Activated CD4-positive, alpha-beta T cell treated with anti-CD3 and anti-CD28 coated beads, Interleukin-2, amount 50 U/mL, for 1 hour (primary cell): ENCODE results near the gene NOC4L.
A peak's percentile ranks its signal among the peaks of the same experiment; 100 is the strongest.
"Not testable (repeated sequence)": the region's sequence is repeated elsewhere in the genome, so short reads cannot be mapped to it uniquely, and the experiment has no call there.

Experiments used
- DNase-seq: peaks from one replicate; pipeline ENCODE4 v3.0.0-alpha.2; 2020

NOC4L gene

GRCh38 chr12:132144115-132144809, at the start of gene NOC4L, which contains the start of gene DDX51:
Gene NOC4L (plus strand): TSS chr12:132144457. CDS start chr12:132144489, 32 bp downstream.
Gene DDX51 (minus strand): TSS chr12:132144319. CDS start chr12:132144296, 23 bp downstream.
- peak; percentile 96 for DNase-seq

DNA sequence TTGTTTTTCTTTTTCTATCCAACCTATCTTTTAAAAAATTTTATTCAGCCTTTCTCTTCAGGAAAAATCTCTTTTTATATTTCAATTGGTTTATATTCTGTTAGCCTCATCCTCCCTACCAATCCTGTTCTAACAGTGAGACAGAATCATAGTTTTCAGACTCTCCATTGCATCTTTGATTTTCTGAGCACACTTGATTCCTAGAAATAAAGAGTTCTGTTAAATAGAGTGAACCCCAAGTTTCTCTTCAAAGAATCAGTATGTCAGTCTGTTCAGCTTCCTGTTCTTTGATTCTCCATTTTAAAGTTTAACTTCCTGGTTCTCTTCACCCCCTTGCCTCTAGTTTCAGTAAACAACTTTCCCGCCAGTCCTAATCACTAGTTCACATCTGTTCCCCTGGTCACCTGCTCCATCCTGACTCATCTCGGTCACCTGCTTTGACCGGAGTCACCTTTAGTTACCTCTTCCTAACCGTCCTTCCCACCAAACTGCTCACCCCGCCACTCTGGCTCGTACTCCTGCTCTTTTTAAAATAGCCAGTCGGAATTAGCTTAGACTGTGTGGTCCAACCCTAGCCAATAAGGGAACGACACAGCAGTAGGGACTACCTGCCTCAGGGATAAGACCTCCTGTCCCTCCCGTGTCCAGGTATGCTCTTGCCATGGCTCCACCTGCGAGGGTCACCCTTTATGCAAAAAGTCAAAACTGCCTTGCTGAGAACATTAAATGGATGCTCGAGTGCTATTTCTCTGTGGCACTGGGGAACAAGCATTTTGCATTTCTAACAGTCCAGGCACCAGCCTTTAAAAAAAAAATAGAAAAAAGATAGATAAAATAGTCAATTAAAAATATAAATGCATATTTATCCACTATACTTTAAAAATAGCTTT, 48.5 kb upstream of the NOC4L start:
- DNase-seq, result no peak

- no peak for DNase-seq
Observed at GRCh38 chr12:132099739-132100138, 44.5 kb upstream of the NOC4L start.

- DNase-seq, result no peak
Observed at GRCh38 chr12:132100306-132101065, 43.8 kb upstream of the NOC4L start.

- DNase-seq, result no peak
Observed at GRCh38 chr12:132102297-132102696, 42.0 kb upstream of the NOC4L start.

GRCh38 chr12:132103072-132103471, 41.2 kb upstream of the NOC4L start:
- DNase-seq, result not testable (repeated sequence)

- no peak for DNase-seq
Observed at GRCh38 chr12:132103542-132104308, 40.5 kb upstream of the NOC4L start.

DNA sequence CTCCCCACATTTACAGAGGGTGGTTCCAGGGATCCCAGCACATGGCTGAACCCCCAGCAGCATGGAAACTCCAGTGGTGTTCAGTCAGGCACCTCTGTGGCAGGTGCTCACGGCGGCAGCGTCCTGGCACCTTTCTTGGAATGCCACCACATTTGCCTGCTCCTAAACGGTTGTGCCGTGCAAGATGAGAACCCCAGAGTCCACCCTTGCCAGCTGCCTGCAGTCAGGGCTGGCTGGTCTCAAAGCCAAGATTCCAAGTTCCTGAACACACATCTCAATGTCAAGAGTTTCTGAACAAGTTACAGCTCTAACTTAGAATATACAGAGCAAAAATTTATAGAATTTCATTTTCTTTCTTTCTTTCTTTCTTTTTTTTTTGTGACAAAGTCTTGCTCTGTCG, 38.8 kb upstream of the NOC4L start:
- no peak for DNase-seq

DNA sequence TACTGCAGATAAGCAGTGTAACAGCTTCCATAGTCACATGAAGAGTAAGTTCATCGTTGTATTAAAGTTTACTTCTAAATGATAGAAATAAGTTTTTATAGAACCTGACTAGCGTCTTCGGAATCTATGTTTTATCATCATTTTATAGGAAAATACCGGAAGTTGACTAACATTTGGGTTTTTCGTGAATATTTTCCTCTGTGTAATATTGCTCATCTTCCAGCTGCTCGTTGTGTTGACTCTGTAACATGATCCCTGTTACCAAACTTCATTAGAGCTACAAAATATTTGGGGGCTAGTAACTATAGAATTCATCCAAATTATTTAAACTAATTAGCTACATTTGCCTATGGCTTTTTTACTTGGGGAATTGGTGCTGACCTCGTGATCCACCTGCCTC, 37.3 kb upstream of the NOC4L start:
- DNase-seq, result no peak

DNA sequence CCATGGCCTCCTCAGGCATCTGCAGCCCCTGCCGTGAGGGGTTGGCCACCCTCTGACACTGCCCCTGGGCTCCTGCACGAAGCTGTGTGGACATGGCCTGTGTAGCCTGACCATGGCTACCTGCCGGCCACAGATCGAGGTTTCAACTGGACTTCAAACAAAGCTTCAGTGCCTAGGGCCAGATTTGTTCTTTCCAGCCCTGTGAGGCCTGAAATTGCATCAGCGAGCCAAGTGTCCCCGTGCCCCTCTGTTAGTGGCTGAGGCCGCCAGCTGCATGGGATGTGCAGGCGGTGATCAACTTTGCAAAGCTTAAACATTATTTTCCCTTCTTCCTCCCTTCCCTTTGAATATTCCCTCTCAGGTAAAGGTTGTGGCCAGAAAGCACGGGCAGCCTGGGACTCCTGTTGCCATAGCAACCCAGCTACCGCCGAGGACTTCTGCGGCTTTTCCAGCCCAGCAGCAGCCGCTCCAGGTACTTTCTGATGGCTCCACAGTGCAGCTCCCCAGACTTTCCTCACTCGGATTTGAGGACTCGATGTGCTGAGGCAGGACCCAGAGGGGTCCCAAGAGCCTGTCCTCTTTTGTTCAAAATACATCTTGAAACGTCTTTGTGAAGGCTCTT, 35.9 kb upstream of the NOC4L start:
- no peak for DNase-seq

GRCh38 chr12:132109741-132110140, 34.5 kb upstream of the NOC4L start:
- DNase-seq, result no peak

DNA sequence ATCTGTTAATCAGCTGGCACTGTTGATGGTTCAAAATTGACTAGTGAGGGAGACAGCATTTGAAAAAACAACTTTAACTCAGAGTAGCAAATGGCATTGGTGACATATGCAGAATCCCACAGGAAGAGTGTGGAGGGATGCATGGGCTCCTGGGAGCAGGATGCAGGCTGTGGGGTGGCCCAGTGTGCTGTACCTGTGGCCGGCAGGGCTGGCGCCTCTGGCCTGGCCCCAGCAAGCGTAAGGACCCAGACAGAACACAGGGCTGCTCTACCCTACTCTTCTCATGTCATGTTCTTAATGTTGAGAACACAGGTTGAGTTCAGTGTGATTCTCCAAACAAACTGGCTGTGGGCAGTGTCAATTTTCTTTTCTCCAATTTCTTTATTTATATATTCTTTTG, 33.6 kb upstream of the NOC4L start:
- no peak for DNase-seq

GRCh38 chr12:132111654-132112304, 32.5 kb upstream of the NOC4L start:
- DNase-seq, result no peak

- no peak for DNase-seq
Observed at GRCh38 chr12:132114667-132115066, 29.6 kb upstream of the NOC4L start.

GRCh38 chr12:132115500-132115899, 28.8 kb upstream of the NOC4L start:
- DNase-seq, result no peak

DNA sequence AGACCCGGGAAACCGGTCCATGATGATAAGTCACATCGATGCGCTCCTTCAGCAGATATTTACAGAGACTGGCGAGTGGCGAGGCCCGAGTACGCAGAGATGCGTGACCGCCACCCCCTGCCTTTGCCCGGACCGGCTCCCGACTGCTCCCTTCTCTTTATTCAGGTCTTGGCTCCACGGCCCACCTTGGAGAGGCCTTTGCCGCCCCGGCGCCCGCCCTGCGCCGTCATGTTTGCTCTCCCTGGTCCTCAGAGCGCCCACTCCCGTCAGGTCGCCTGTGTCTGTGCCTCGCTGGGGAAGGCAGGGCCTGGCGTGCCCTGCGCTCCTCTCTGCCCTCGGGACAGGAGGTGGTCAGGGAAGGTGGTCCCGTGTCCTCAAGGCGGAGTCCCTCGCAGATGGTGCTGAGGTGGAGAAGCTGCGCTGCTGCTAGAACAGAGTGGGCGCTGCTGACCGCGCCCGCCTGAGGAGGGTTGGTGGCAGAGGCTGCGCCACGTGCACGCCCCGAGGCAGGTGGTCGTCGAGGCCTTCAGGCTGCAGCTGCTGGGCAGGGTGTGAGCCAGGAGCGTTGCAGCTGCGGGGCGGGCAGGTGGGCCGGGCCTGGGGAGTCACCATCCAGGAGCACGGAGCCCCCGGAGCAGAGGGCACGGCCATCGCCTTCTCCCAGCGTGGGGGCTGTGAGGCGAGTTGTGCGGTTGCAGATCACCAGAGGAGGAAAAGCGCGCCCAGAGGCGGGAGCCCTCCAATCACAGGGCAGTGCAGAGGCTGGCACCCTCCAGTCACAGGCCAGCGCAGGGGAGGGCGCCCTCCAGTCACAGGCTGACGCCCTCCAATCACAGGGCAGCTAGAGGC, 27.3 kb upstream of the NOC4L start:
- DNase-seq, result no peak

GRCh38 chr12:132117558-132117875, 26.7 kb upstream of the NOC4L start:
- no peak for DNase-seq

GRCh38 chr12:132118876-132119275, 25.4 kb upstream of the NOC4L start:
- DNase-seq, result no peak

DNA sequence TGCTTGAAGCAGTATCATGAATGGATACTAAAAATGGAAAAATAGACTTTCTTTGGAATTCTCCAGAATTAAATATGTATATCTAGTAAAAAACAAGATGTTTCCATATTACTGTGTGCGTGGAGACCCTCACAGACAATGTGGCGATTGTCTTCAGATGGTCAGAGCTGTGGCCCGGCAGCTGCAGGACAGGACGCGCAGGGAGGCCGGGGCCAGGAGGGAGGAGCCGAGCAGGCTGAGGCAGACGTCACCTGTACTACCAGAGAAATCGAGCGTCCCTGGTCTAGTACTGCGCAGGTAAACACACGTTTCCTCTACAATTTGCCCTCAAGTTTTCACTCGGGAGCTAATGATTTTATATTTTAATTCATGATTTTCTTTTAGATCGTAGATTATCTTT, 23.0 kb upstream of the NOC4L start:
- no peak for DNase-seq

GRCh38 chr12:132123970-132124765, 20.1 kb upstream of the NOC4L start:
- no peak for DNase-seq
